ENCODE results near the gene TMEM222.

- TF ChIP-seq SRF (IDR thresholded peaks at IDR 0.05; ENCODE audit: low read depth in 2 of 2, low read length in 2 of 2) (no peak), BACH1 (IDR thresholded peaks at IDR 0.05; ENCODE audit: borderline replicate concordance) (no peak), POLR2A (IDR thresholded peaks at IDR 0.05; ENCODE audit: low read depth, low read length) (no peak), EP300 (IDR thresholded peaks at IDR 0.05; ENCODE audit: borderline replicate concordance in 1 of 2, control insufficient read depth in 1 of 2, low read depth in 2 of 2, low read length in 2 of 2) (no peak), PAX5 (IDR thresholded peaks at IDR 0.05; ENCODE audit: borderline replicate concordance, low read depth, low read length) (no peak), CHD2 (IDR thresholded peaks at IDR 0.05; ENCODE audit: borderline replicate concordance, low read depth, low read length) (no peak), CTCF (IDR thresholded peaks at IDR 0.05 in 2 of 3, conservative IDR thresholded peaks at IDR 0.05 in 1 of 3; ENCODE audit: control insufficient read depth in 2 of 3, extremely low read depth in 1 of 3, insufficient read depth in 1 of 3, low read depth in 3 of 3, low read length in 3 of 3) (no peak), ZNF274 (IDR thresholded peaks at IDR 0.05; ENCODE audit: insufficient read depth, insufficient read length) (no peak), FOXK2 (IDR thresholded peaks at IDR 0.05) (no peak), TARDBP (IDR thresholded peaks at IDR 0.05; ENCODE audit: borderline replicate concordance) (no peak), ZNF384 (IDR thresholded peaks at IDR 0.05; ENCODE audit: borderline replicate concordance, low read depth, low read length) (no peak), POLR2AphosphoS5 (IDR thresholded peaks at IDR 0.05; ENCODE audit: low read length) (no peak), ZNF24 (IDR thresholded peaks at IDR 0.05) (no peak)
- TF ChIP-seq, protein P1, sequence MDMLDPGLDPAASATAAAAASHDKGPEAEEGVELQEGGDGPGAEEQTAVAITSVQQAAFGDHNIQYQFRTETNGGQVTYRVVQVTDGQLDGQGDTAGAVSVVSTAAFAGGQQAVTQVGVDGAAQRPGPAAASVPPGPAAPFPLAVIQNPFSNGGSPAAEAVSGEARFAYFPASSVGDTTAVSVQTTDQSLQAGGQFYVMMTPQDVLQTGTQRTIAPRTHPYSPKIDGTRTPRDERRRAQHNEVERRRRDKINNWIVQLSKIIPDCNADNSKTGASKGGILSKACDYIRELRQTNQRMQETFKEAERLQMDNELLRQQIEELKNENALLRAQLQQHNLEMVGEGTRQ (IDR thresholded peaks at IDR 0.05; ENCODE audit: borderline replicate concordance, low read depth, low read length): no peak
These were observed 8.8 kb downstream of the TMEM222 start for GRCh38 chr1:27330786-27331185.

All from GM12878 (cell line).